GM13977 (cell line): ENCODE measurements around the gene CCDC187.

Source experiments
- DNase-seq: peaks from one replicate; pipeline ENCODE4 v3.0.0; 2012; ENCODE audit warnings: low spot score
- in situ Hi-C: fragments of 300-500 bp; cut with MboI; formaldehyde crosslinking; loops from one replicate; pipeline ENCODE4 v1.12.0; 2022; ENCODE audit warnings: low sequenced_read_pairs, low pct_unique_long_range_greater_than_20kb, mixed read lengths, inconsistent platforms; ENCODE audit not compliant: unreplicated experiment
- TF ChIP-seq, protein P1 (sequence below): IDR thresholded peaks from 2 replicates; pipeline ENCODE4 v1.5.1; 2012; ENCODE audit warnings: mild to moderate bottlenecking, control low read depth; ENCODE audit not compliant: insufficient read depth; ENCODE audit errors: extremely low read depth, missing control alignments

The CCDC187 gene

GRCh38 chr9:136289651-136290507 lies 14.0 kb downstream of the CCDC187 start:
- in situ Hi-C loops: no loop called here
- DNase-seq: no peak
- TF ChIP-seq, protein P1, sequence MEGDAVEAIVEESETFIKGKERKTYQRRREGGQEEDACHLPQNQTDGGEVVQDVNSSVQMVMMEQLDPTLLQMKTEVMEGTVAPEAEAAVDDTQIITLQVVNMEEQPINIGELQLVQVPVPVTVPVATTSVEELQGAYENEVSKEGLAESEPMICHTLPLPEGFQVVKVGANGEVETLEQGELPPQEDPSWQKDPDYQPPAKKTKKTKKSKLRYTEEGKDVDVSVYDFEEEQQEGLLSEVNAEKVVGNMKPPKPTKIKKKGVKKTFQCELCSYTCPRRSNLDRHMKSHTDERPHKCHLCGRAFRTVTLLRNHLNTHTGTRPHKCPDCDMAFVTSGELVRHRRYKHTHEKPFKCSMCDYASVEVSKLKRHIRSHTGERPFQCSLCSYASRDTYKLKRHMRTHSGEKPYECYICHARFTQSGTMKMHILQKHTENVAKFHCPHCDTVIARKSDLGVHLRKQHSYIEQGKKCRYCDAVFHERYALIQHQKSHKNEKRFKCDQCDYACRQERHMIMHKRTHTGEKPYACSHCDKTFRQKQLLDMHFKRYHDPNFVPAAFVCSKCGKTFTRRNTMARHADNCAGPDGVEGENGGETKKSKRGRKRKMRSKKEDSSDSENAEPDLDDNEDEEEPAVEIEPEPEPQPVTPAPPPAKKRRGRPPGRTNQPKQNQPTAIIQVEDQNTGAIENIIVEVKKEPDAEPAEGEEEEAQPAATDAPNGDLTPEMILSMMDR: no peak

DNA sequence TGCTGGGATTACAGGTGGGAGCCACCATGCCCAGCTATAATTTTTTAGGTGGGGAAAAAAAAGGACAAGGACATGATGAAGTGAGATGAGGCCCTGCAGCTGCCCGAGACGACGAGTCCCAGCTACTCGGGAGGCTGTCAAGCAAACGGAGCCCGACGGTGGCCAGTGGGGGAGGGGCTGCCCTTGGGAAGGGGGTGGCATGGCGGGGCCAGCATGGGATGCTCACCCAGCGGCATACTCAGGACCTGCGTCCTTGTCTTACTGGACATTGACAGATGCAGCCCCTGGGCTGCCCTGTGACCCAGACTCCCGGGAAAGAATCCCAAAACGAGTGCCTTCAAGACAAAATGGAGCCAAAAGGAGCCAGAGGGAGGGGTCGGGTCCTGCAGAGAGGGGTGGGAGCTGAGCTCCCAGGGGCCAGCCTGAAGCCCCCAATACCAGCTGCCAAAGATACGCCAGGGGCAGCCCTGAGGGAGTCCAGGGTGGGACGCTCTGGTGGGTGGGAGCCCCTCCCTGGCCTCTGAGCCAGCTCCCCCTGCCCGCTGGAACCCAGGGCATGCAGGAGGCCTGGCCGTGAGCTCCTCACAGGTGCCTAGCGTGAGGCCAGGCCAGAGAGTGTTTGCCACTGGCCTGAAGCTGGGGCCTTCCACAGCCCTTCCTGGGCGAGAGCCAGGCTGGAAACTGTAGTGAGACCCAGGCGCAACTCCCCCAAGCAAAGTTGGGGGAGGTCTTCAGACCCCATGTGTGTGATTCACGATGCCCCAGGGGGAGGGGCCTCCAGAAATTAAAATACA lies 15.7 kb downstream of the CCDC187 start:
- DNase-seq: no peak
- TF ChIP-seq, protein P1: no peak
- in situ Hi-C loops: no loop called here

DNA sequence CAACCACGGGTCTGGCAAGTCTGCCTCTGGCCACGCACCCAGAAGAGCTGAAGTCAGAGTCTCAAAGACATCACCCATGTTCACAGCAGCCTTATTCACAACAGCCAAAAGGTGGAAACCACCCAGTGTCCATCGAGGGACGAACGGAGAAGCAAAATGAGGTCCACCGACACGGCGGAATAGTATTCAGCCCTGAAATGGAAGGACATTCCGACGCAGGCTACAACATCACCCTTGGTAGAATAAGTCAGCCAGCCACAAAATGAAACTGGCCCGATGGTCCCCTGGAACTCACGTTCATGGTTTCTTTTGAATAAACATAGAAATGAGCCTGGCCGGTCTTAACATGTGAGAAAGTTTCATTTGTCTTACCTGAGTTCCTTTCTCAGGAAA lies 16.9 kb downstream of the CCDC187 start:
- no peak for DNase-seq
- in situ Hi-C loops: no loop called here
- TF ChIP-seq, protein P1: no peak

DNA sequence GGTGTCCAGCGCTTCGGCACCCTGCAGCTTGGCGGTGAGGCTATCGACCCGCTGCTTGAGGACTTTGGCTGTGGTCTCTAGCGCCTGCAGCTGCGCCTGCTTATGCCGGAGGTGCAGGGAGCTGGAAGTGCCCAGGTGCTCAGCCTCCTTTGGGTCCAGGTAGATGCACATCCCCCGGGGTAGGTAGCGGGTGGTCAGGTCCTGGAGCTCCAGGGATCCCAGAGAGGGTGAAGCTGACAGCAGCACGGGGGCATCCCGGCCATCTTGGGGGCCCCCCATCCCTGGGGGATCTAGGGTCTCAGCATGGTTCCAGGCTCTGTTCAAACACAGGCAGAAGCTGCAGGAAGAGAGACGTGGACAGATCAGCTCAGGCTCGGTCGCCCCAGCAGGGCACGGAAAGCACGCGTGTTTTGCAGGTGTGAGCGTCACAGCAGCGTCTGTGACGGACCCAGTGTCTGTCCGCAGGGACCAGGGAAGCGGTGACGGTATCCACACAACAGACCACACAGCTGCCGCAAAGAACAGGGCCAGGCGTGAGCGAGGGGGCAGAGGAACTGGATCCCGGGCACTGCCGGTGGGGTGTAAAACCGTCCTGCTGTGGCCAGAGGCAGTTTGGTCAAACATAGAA lies 17.4 kb downstream of the CCDC187 start:
- no peak for DNase-seq
- in situ Hi-C loops: no loop called here

DNA sequence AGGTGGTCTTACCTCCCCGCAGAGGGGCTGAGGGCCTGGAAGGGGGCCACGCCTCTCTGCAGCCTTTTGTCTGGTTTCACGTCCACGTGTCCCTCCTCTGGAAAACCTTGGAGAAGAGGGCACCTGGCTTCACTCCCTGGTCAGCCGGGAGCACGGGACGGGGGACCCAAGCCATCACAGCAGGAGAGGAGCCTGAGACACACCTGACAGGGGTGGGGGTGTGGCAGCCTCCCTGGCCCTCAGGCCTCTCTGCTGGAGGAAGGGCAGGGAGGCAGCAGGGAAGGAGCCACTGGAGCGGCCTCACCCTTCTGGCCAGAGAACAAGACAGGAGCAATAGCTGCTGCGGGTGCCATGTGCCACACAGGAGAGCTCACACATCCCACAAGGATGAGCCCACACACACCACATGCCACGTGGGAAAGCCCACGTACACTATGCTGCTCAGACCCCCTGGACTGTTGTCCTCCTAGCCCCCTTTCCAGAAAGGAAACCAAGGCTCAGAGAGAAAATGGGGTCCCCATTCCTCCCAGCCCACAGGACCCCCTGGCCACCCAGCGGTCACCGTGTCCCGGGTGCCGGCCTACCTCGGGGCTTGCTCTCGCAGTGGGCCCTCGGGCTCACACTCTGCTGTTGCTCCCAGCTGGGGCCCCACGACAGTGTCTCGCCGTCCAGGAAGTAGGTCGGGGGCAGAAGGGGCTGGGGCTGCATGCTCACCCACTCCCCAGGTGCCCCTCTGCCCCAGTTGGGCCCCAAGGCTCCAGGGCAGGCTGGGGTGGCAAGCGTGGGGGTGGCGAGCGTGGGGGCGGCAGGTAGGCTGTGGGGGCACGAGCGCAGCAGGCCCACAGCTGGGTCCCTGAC lies 18.2 kb downstream of the CCDC187 start:
- no peak for DNase-seq
- in situ Hi-C loops: no loop called here

More for the DNA sequence above, 17.4 kb downstream of the CCDC187 start:
- TF ChIP-seq, protein P1: no peak

More for the DNA sequence above, 18.2 kb downstream of the CCDC187 start:
- TF ChIP-seq, protein P1: no peak
